Brain microvascular endothelial cell (primary cell): Measurements from ENCODE around the gene EMILIN1.

ENCODE experiments used
- DNase-seq: peaks from one replicate; pipeline ENCODE4 v3.0.0-alpha.2; 2020
- H3K27ac ChIP-seq: fragments of 250-450 bp; sonication (Bioruptor Pico); 2 replicates; pipeline ENCODE4 v1.5.1; 2020; ENCODE audit warnings: mild to moderate bottlenecking, moderate library complexity
- H3K27me3 ChIP-seq: fragments of 250-450 bp; sonication (Bioruptor Pico); replicated peaks from 2 replicates; pipeline ENCODE4 v1.5.1; 2020; ENCODE audit warnings: mild to moderate bottlenecking
- H3K36me3 ChIP-seq: fragments of 250-450 bp; sonication (Bioruptor Pico); replicated peaks from 2 replicates; pipeline ENCODE4 v1.5.1; 2020; ENCODE audit warnings: mild to moderate bottlenecking
- H3K4me3 ChIP-seq: 2 replicates; pipeline ENCODE4 v1.5.1; 2011; ENCODE audit warnings: low read depth, mild to moderate bottlenecking, control low read depth, low read length, moderate library complexity
- CTCF ChIP-seq: IDR thresholded peaks from 2 replicates; pipeline ENCODE4 v1.5.1; 2011; ENCODE audit warnings: low read depth, mild to moderate bottlenecking, moderate library complexity, low read length, control low read depth, inconsistent platforms; ENCODE audit errors: missing control alignments
- in situ Hi-C: cut with HindIII; loops from 2 replicates; pipeline ENCODE4 v1.10.0; 2017; ENCODE audit warnings: low sequenced_read_pairs, low pct_ligation_motif_present

The EMILIN1 gene

GRCh38 chr2:27084297-27085061, 6.1 kb downstream of the EMILIN1 start:
- DNase-seq, result no peak
- TF ChIP-seq CTCF, result no peak
- H3K36me3 ChIP-seq, result peaks cover 3% of the 10 kb centered on the region
- in situ Hi-C loops, result no loop called here
- no peak overlapping the region for H3K4me3 ChIP-seq
- no peak overlapping the region for H3K27ac ChIP-seq
- no peaks in the 10 kb centered on the region for H3K27me3 ChIP-seq

- Histone ChIP-seq H3K27ac (no peak overlapping the region), H3K27me3 (no peaks in the 10 kb centered on the region), H3K4me3 (peak overlapping the region; percentile 59), H3K36me3 (peaks cover 3% of the 10 kb centered on the region)
- in situ Hi-C loops, result no loop called here
- TF ChIP-seq CTCF, result no peak
- no peak for DNase-seq
These were observed 6.8 kb downstream of the EMILIN1 start for GRCh38 chr2:27085062-27085672.

- peaks cover 3% of the 10 kb centered on the region for H3K36me3 ChIP-seq
- in situ Hi-C loops, result no loop called here
- peak overlapping the region; percentile 53 for H3K27ac ChIP-seq
- H3K27me3 ChIP-seq, result no peaks in the 10 kb centered on the region
- TF ChIP-seq CTCF, result peak; percentile 62
- peak; percentile 50 for DNase-seq
- peak overlapping the region; percentile 59 for H3K4me3 ChIP-seq
These were observed 7.3 kb downstream of the EMILIN1 start for GRCh38 chr2:27085673-27086089.

- DNase-seq, result peak; percentile 86
- peak; percentile 61 for TF ChIP-seq CTCF
- H3K27me3 ChIP-seq, result no peaks in the 10 kb centered on the region
- in situ Hi-C loops, result no loop called here
- H3K36me3 ChIP-seq, result peaks cover 3% of the 10 kb centered on the region
- peak overlapping the region; percentile 59 for H3K4me3 ChIP-seq
- H3K27ac ChIP-seq, result peak overlapping the region; percentile 53
These were observed 7.8 kb downstream of the EMILIN1 start for GRCh38 chr2:27086090-27086723.

- DNase-seq, result no peak
- Histone ChIP-seq H3K27ac (peak within 1 kb of the TSS; percentile 53), H3K27me3 (no peaks in the 10 kb centered on the region), H3K4me3 (peak within 1 kb of the TSS; percentile 59), H3K36me3 (peaks cover 3% of the 10 kb centered on the region)
- TF ChIP-seq CTCF, result no peak
- in situ Hi-C loops, result no loop called here
These were observed 8.5 kb downstream of the EMILIN1 start, which contains the start of gene KHK for GRCh38 chr2:27086724-27087593. KHK (plus strand) TSS chr2:27086772; CDS start chr2:27087260, 488 bp downstream.
